IPS DF 4.7 (cell line): Measurements from ENCODE around the gene CTNNBL1.
"Not testable (repeated sequence)": the region's sequence is repeated elsewhere in the genome, so short reads cannot be mapped to it uniquely, and the experiment has no call there.

Experiments used
- DNase-seq: peaks from one replicate; pipeline ENCODE4 v3.0.0-alpha.2; 2013; ENCODE audit warnings: low spot score; ENCODE audit errors: extremely low read depth

CTNNBL1 gene

GRCh38 chr20:37850036-37850592, 156.3 kb downstream of the CTNNBL1 start:
- DNase-seq, result no peak

DNA sequence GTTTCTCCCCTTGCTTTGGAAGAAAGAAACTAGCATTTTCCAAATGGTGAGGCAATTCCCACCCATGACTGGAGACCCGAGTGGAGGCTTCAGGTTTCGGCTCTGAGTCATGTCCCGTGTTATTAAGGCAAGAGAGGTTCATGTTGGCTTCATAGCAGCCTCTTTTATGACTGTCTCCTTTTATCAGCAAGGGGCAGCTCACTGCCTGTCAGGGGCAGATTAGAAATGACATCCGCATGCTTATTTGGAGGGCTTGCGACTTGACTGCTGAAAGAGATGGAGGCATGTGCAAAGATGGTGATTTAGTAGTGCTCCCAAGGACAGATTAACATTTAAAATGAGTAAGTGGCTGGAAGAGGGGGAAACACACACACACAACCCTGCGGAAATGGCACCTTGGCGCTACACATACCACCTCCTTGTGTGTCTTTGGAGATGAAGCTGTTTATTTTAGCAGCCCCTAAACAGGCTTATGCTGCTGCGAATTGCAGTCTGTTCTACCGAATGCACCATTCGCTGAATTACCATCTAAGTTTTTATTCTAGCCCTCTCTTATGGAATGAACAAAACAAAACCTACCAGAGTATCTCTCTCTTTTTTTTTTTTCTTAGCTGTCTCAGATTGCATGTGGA, 157.0 kb downstream of the CTNNBL1 start:
- no peak for DNase-seq

- no peak for DNase-seq
These were observed 158.8 kb downstream of the CTNNBL1 start for GRCh38 chr20:37852666-37853065.

DNA sequence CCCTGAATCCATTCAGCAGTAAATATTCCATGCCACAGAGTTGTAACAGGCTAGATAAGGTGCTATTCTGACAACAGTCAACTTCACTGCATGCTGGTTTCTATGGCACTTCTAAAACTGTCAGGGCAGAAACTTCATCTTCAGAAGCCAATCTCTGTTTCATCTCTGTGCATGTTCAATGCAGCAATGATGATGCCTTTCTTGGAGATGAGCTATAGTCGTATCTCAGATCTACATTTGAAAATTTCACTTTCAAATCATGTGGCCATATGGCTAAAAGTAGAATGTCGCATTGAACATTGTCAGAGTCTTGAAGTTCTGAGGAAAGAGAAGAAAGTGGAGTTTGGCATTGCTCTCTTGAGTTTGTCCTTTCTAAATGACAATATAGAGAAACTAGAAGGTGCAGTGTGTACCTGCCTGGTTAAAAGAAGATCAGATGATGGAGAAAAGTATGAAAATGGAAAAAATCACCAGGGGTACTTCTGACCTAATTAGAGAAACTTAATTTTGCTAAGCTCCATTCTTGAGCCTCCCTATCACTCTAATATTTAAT, 160.1 kb downstream of the CTNNBL1 start:
- no peak for DNase-seq

GRCh38 chr20:37856034-37856433, 162.2 kb downstream of the CTNNBL1 start:
- not testable (repeated sequence) for DNase-seq

- DNase-seq, result no peak
These were observed 163.3 kb downstream of the CTNNBL1 start for GRCh38 chr20:37856932-37857660.

DNA sequence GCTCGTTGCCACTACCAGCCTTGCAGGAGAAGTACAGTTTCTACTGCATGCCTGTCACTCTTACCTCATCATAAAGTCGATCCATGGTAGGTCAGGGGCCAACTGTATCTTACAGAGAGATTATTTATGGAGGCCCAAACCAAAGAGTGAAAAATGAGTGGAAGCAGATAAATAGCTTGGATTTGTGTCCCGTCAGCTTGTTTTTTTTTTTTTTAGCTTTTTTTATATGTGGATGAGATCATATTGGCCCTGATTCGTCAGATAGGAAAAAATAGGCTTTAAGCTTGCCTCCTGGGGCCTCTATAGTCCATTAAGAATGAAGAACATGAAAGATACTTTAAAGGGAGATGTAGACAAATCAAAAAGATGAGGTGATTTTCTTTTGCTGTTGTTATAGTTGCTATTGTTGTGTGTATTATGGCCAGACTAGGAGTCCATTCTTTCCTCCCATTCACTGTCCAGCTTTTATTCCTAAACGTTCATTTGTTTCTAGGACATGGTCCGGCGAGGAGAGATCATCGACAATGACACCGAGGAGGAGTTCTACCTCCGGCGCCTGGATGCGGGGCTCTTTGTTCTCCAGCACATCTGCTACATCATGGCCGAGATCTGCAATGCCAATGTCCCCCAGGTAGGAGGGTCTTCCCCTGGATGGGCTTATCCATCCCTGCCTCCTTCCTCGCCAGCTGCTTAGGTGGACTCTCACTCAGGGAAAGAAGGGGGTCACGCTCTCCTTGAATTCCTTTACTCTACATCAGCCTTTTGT, 165.8 kb downstream of the CTNNBL1 start:
- no peak for DNase-seq

DNA sequence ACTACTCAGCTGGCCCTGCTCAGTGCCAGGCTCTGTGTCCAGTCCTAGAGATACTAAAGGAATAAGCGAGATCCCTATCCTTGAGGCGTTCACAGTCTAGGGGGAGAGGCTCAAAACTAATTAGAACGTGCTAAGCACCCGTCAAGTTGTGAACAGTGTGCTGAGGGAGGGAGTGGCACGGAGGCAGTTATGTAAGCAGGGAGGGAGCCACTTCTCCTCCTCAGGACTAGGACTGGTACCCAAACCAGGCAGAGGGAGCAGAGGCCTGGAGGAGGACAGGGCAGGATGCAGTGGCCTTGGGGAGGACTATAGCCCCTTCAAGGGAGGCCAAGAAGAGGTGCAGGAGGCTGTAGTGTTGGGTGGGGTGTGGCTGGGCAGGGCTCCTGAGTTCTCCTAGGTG, 169.5 kb downstream of the CTNNBL1 start:
- DNase-seq, result no peak

DNA sequence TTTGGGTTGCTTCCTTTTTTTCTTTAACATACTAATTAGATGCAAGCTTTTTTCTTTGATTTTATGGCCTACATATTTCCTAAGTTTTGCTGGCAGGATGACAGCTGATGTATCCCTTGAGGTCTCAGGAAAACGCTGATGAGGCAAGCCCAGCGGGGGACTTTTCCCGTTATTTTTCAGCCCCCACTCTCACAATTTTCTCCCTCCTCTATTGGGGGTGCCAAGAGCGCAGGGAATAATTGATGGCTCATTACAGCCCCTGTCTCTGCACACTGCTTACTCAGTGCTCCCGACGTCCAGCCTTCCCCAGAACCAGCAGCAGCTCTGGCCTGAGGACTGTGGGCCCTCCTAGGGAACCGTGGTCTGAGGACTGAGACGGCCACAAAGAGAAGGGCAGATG, 170.5 kb downstream of the CTNNBL1 start:
- no peak for DNase-seq

GRCh38 chr20:37866051-37866450, 172.2 kb downstream of the CTNNBL1 start:
- DNase-seq, result no peak

DNA sequence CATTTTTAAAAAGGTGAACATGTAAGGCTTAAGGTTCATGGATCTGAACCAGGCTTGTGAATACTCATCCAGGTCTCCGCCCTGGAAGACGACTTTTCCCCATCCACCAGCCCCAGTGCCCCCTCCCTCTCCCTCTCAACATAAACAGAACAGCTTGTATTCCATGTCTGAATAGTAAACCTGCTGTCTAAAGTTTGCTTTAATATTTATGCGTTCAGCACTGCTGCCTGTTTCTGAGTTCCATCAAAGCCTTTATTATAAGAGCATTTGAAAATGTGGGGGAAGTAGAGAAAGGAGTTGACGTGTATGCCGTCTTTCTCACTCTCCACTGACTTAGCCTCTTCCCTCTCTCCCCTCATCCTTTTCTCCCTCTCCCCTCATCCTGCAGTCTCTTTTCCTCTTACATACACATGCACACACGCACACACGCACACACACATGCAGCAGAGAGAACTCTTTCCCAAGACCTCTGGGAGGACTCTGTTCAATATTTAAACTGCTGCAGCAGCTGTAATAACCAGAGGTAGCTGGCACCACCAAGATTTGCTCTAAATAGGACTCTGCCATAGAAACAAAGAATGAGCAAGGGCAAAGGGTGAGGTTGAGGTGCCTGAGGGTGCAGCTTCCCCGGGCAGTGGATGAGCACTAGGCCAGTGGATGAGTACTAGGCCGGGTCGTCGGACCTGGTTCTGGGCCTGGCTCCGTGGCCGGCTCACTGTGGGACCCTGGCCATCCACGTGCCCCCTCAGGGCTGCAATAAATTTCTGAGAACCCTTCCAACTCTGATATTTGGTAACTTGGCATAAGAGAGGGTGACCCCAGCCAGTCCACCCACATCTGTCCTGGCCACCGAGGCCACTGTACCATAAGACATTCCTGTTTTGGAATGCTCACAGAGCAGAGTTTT, 173.7 kb downstream of the CTNNBL1 start:
- no peak for DNase-seq

GRCh38 chr20:37868851-37869333, 175.1 kb downstream of the CTNNBL1 start:
- no peak for DNase-seq

DNA sequence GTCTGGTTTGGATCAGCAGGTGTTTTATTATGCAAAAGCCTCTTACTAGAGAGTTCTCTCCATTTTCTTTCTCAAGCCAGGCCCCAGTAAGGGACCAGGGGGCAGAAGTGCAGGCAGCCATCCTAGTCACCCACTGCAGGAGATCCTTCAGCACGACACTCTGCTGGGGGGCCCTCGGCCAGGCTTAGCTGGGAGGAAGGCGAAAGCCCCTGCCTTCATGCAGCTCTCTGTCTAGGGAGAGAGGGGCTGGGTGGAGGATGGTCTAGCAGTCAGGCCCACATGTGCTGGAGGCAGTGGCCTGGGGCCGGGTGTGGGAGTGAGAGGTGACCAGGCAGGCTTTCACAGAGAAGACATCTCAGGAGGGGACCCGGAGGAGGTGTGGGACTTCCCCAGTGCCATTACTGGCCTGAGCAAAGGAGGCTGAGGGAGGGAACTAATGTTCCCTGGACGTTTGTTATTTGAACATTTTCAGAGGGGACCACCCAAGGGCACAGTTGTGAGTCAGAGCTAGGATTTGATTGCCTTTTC, 175.6 kb downstream of the CTNNBL1 start:
- DNase-seq, result no peak

DNA sequence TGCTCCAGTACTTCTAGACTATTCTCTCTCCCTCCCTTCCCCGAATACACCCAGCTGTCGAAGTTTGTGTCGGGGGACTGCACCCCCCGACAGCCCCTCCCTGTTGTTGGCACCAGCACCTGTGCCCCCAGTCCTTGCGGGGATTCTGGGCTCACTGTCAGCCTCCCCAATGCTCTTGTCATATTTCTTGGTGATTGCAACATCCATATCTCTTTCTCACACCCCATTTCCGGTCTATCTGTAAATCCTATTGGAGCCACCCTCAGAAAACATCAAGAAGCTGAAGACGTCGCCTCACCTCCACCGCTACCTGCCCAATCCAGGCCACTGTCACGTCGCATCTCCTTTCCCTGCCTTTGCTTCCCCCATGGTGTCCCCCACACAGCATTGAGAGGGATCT, 176.5 kb downstream of the CTNNBL1 start:
- DNase-seq, result no peak

GRCh38 chr20:37871751-37872150, 177.9 kb downstream of the CTNNBL1 start:
- DNase-seq, result no peak

DNA sequence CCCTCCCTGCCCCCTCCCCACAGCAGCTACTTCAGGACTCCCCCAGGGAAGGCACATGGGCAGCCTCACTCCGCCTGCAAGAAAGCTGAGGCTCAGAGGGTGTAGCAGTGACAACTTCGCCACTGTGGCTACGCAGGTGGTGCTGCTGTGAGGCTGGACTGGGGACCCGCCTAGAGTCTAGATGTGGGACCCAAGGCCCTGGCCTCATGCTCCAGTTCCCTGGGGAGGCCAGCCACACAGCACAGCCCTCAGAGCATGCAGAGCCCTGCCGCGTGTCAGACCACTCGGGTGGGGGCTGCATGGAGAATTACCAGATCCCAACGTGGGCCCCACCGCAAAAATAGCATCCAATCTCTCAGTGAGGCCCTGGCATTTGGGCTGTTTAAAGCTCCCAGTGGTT, 178.3 kb downstream of the CTNNBL1 start:
- no peak for DNase-seq

DNA sequence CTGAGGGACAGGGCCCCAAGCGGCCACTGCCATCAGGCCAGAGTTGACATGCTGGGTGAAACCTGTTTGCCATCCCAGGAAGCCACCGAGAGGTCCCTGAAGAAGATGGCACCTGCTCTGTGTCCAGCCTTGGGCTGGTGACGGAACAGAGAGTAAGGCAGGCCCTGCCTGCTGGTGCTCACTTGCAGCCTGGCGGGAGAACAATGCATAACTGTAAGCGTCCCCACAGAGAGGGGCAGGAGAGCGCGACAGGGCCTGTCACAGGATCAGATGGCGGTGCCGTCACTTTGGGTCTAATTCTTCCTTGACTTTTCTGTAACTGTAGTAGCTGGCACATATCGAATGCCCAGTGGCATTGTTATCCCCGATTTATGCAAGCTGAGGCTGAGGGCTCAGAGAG, 180.1 kb downstream of the CTNNBL1 start:
- DNase-seq, result no peak

DNA sequence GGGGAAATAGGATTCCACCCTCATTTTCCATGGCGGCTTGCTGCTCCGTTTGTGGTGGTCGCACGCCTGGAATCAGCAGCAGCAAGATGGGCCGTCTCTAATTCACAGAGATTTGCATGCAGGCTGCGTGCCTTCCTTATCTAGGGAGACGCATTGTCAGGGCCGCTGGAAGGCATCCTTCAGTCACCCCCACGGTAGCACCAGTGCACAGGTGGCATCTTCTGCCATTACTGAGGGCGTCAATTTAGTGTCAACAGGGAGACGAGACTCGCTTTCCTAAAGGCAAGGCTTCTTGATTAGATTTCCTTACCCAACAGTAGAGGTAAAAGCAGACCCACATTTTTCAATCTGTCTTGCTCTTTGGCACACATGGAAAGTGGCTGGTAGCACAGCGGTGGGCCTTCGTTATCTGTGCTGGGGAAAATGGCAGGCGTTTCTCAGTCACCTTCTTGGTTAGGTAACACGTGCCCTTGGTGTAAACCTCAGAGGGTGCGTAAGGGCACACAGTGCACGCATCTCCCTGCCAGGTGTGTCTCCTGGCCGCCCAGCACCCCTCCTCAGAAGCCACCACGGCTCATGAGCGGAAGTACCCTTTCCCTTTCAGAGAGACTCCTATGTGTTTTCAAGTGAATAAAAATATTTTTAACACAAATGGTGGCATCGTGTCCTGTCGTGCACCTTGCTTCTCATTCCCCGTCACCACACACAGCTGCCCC, 181.8 kb downstream of the CTNNBL1 start:
- no peak for DNase-seq

- DNase-seq, result no peak
These were observed 183.0 kb downstream of the CTNNBL1 start for GRCh38 chr20:37876863-37877262.
